H9 (cell line): Measurements from ENCODE around the gene MRPL23. TPM values are rescaled to one million over a fixed set of nuclear protein-coding genes. Genes with fewer than 3 reads are reported as not detected.

Experiments used
- DNase-seq: peaks from one replicate; pipeline ENCODE4 v3.0.0-alpha.2; 2017
- H2AFZ ChIP-seq: one replicate; pipeline ENCODE4 v1.6.1; 2013; ENCODE audit warnings: mild to moderate bottlenecking, low read length, control low read depth, moderate library complexity
- H2AK5ac ChIP-seq: 2 replicates; pipeline ENCODE4 v1.6.1; 2013; ENCODE audit warnings: low read length, control low read depth, mixed read lengths; ENCODE audit not compliant: insufficient read length
- H2BK120ac ChIP-seq: one replicate; pipeline ENCODE4 v1.6.1; 2013; ENCODE audit warnings: low read depth, mild to moderate bottlenecking, low read length, control low read depth, inconsistent platforms; ENCODE audit not compliant: poor library complexity, severe bottlenecking
- H2BK12ac ChIP-seq: 2 replicates; pipeline ENCODE4 v1.6.1; 2013; ENCODE audit warnings: low read length, control low read depth, mixed read lengths, low read depth; ENCODE audit not compliant: insufficient read length
- H2BK15ac ChIP-seq: 2 replicates; pipeline ENCODE4 v1.6.1; 2013; ENCODE audit warnings: low read depth, low read length, control low read depth
- H2BK20ac ChIP-seq: one replicate; pipeline ENCODE4 v1.6.1; 2013; ENCODE audit warnings: low read depth, mild to moderate bottlenecking, low read length, control low read depth, inconsistent platforms; ENCODE audit not compliant: poor library complexity, severe bottlenecking
- H2BK5ac ChIP-seq: 2 replicates; pipeline ENCODE4 v1.6.1; 2013; ENCODE audit warnings: low read length, control low read depth, mixed read lengths; ENCODE audit not compliant: insufficient read length
- H3K14ac ChIP-seq: 2 replicates; pipeline ENCODE4 v1.6.1; 2013; ENCODE audit warnings: low read length, control low read depth; ENCODE audit not compliant: insufficient read depth
- H3K18ac ChIP-seq: 2 replicates; pipeline ENCODE4 v1.6.1; 2013; ENCODE audit warnings: low read depth, mild to moderate bottlenecking, mixed read lengths, low read length, control low read depth; ENCODE audit not compliant: insufficient read length
- H3K23ac ChIP-seq: 2 replicates; pipeline ENCODE4 v1.6.1; 2013; ENCODE audit warnings: low read length, control low read depth, mixed read lengths, low read depth; ENCODE audit not compliant: insufficient read length
- H3K23me2 ChIP-seq: 2 replicates; pipeline ENCODE4 v1.6.1; 2013; ENCODE audit warnings: low read depth, mild to moderate bottlenecking, mixed read lengths, low read length, control low read depth; ENCODE audit not compliant: insufficient read length, poor library complexity, severe bottlenecking
- H3K27ac ChIP-seq: 2 replicates; pipeline ENCODE4 v1.5.1; 2013; ENCODE audit warnings: low read length, control low read depth, mixed read lengths, low read depth; ENCODE audit not compliant: insufficient read length
- H3K27me3 ChIP-seq: 2 replicates; pipeline ENCODE4 v1.6.1; 2013; ENCODE audit warnings: low read length, control low read depth, inconsistent platforms; ENCODE audit not compliant: insufficient read depth
- H3K4ac ChIP-seq: 2 replicates; pipeline ENCODE4 v1.6.1; 2013; ENCODE audit warnings: low read depth, mild to moderate bottlenecking, control low read depth, inconsistent platforms, low read length, moderate library complexity
- H3K4me1 ChIP-seq: 2 replicates; pipeline ENCODE4 v1.6.1; 2013; ENCODE audit warnings: low read length, control low read depth, inconsistent platforms; ENCODE audit not compliant: insufficient read depth
- H3K4me2 ChIP-seq: 2 replicates; pipeline ENCODE4 v1.6.1; 2013; ENCODE audit warnings: low read length, control low read depth, mixed read lengths; ENCODE audit not compliant: insufficient read length, insufficient read depth
- H3K56ac ChIP-seq: 2 replicates; pipeline ENCODE4 v1.6.1; 2013; ENCODE audit warnings: low read depth, mild to moderate bottlenecking, mixed read lengths, low read length, control low read depth; ENCODE audit not compliant: insufficient read length
- H3K79me1 ChIP-seq: 2 replicates; pipeline ENCODE4 v1.6.1; 2013; ENCODE audit warnings: low read depth, mild to moderate bottlenecking, moderate library complexity, low read length, control low read depth, inconsistent platforms; ENCODE audit not compliant: insufficient read depth, poor library complexity, severe bottlenecking
- H3K79me2 ChIP-seq: 2 replicates; pipeline ENCODE4 v1.6.1; 2013; ENCODE audit warnings: low read length, control low read depth, inconsistent platforms; ENCODE audit not compliant: insufficient read depth
- H3K9ac ChIP-seq: 2 replicates; pipeline ENCODE4 v1.6.1; 2013; ENCODE audit warnings: low read length, control low read depth, mixed read lengths; ENCODE audit not compliant: insufficient read length; ENCODE audit errors: extremely low read depth
- H3K9me3 ChIP-seq: one replicate; pipeline ENCODE4 v1.6.1; 2013; ENCODE audit warnings: low read depth, low read length, inconsistent platforms; ENCODE audit not compliant: control insufficient read depth
- H3T11ph ChIP-seq: one replicate; pipeline ENCODE4 v1.6.1; 2013; ENCODE audit warnings: mild to moderate bottlenecking, low read length, control low read depth, inconsistent platforms
- H4K20me1 ChIP-seq: one replicate; pipeline ENCODE4 v1.6.1; 2013; ENCODE audit not compliant: control insufficient read depth, insufficient read length, insufficient read depth
- H4K5ac ChIP-seq: 2 replicates; pipeline ENCODE4 v1.6.1; 2013; ENCODE audit warnings: low read depth, mild to moderate bottlenecking, mixed read lengths, low read length, control low read depth; ENCODE audit not compliant: insufficient read length
- H4K8ac ChIP-seq: replicated peaks from 2 replicates; pipeline ENCODE4 v1.6.1; 2013; ENCODE audit warnings: low read length, control low read depth, mixed read lengths, low read depth; ENCODE audit not compliant: insufficient read length
- H4K91ac ChIP-seq: 2 replicates; pipeline ENCODE4 v1.6.1; 2013; ENCODE audit warnings: low read depth, mild to moderate bottlenecking, moderate library complexity, mixed read lengths, low read length, control low read depth; ENCODE audit not compliant: insufficient read length
- H3K27ac Mint-ChIP-seq, 3 experiments: 2 replicates in 2 of 3; 3 replicates in 1 of 3; pipeline ENCODE4 v1.8.0; 2020 to 2021; ENCODE audit warnings: mixed read lengths in 3 of 3, mild to moderate bottlenecking in 1 of 3, moderate library complexity in 1 of 3
- H3K27me3 Mint-ChIP-seq: 2 replicates; pipeline ENCODE4 v1.8.0; 2021; ENCODE audit warnings: low read depth, mild to moderate bottlenecking, moderate library complexity, mixed read lengths
- H3K36me3 Mint-ChIP-seq, 3 experiments: 2 replicates in 2 of 3; 3 replicates in 1 of 3; pipeline ENCODE4 v1.8.0; 2020 to 2021; ENCODE audit warnings: low read depth in 3 of 3, mixed read lengths in 3 of 3; ENCODE audit not compliant: insufficient read depth in 1 of 3
- H3K4me1 Mint-ChIP-seq, 2 experiments: 2 replicates each; pipeline ENCODE4 v1.8.0; 2020; ENCODE audit warnings: mixed read lengths in 2 of 2
- H3K4me3 Mint-ChIP-seq, 2 experiments: 2 replicates in 1 of 2; 3 replicates in 1 of 2; pipeline ENCODE4 v1.8.0; 2020 to 2021; ENCODE audit warnings: mild to moderate bottlenecking in 2 of 2, mixed read lengths in 2 of 2, moderate library complexity in 1 of 2
- H3K9me3 Mint-ChIP-seq, 2 experiments: 2 replicates in 1 of 2; 3 replicates in 1 of 2; pipeline ENCODE4 v1.8.0; 2020; ENCODE audit warnings: mild to moderate bottlenecking in 2 of 2, mixed read lengths in 2 of 2, moderate library complexity in 1 of 2
- CTCF ChIP-seq: fragments of 200-600 bp; sonication (generic); conservative IDR thresholded peaks from 3 replicates; pipeline ENCODE4 v1.8.0; 2021; ENCODE audit warnings: antibody characterized with exemption, mild to moderate bottlenecking
- WGBS: extraction: QIAGEN DNeasy Blood & Tissue Kit; methylation state at CpG from one replicate; pipeline ENCODE4 v1.1.7; 2013; ENCODE audit warnings: missing lambda C conversion rate, low lambda C conversion rate, mixed read lengths; ENCODE audit not compliant: insufficient read length; ENCODE audit errors: extremely low coverage; 5-methylcytosine and 5-hydroxymethylcytosine counted together
- total RNA-seq: library from RNA; stranded (reverse); gene quantifications from 2 replicates; pipeline ENCODE4 v1.2.1, GENCODE V29; 2021

MRPL23 gene
- total RNA-seq, 1 experiment from 2014 or later: 67.3 TPM

- no peaks in the 10 kb centered on the region for H3K9me3 ChIP-seq
- Mint-ChIP-seq H3K36me3 (no peaks in the 10 kb centered on the region), H3K4me3 (no peak overlapping the region), H3K27me3 (no peaks in the 10 kb centered on the region), H3K9me3 (no peaks in the 10 kb centered on the region), H3K4me1 (no peaks in the 10 kb centered on the region; a peak in 1 of 4 replicates), H3K27ac (no peak overlapping the region)
- WGBS: no CpG with 5 or more reads among the region's 26 CpGs
- H2AFZ ChIP-seq: no peak overlapping the region
- no peak overlapping the region for H3K18ac ChIP-seq
- no peak overlapping the region for H2BK12ac ChIP-seq
- H4K8ac ChIP-seq: no peak overlapping the region
- H4K5ac ChIP-seq: no peak overlapping the region
- H3K23me2 ChIP-seq: no peaks in the 10 kb centered on the region
- no peak for TF ChIP-seq CTCF
- H2AK5ac ChIP-seq: no peak overlapping the region
- no peak overlapping the region for H2BK20ac ChIP-seq
- no peaks in the 10 kb centered on the region for H3K79me1 ChIP-seq
- H4K20me1 ChIP-seq: no peaks in the 10 kb centered on the region
- H2BK120ac ChIP-seq: no peak overlapping the region
- no peak for DNase-seq
- H4K91ac ChIP-seq: no peak overlapping the region
- no peak overlapping the region for H3K23ac ChIP-seq
- no peak overlapping the region for H3K4ac ChIP-seq
- no peak overlapping the region for H3K56ac ChIP-seq
- no peaks in the 10 kb centered on the region for H3K79me2 ChIP-seq
- no peak overlapping the region for H3K27ac ChIP-seq
- H3T11ph ChIP-seq: no peak overlapping the region
- H3K9ac ChIP-seq: no peak overlapping the region
- no peaks in the 10 kb centered on the region for H3K27me3 ChIP-seq
- no peaks in the 10 kb centered on the region for H3K4me1 ChIP-seq
- H2BK15ac ChIP-seq: no peak overlapping the region
- no peak overlapping the region for H3K14ac ChIP-seq
- H3K4me2 ChIP-seq: no peak overlapping the region
- no peak overlapping the region for H2BK5ac ChIP-seq
These were observed 45.0 kb downstream of the MRPL23 start for GRCh38 chr11:1992111-1992510.
